HepG2 (cell line): ENCODE results near the gene DOCK2. TPM values are rescaled to one million over a fixed set of nuclear protein-coding genes. Genes with fewer than 3 reads are reported as not detected.

ENCODE experiments used
- ATAC-seq: fragments of 200-7000 bp; cut with Tn5 transposase; 3 replicates; pipeline ENCODE4 v1.9.1; 2020; ENCODE audit warnings: mild to moderate bottlenecking, moderate library complexity
- BruUV-seq: library from RNA; stranded (reverse); fragments of 400-500 nt; replicated peaks from 2 replicates; lab custom pipeline; 2021; lab: Mats Ljungman, UMichigan
- CTCF ChIA-PET: fragments of 300-600 bp; formaldehyde crosslinking; extraction: SDS; loops from one replicate; lab custom pipeline; 2021; ENCODE audit warnings: low total read pairs, inconsistent platforms, low intra/inter-chr PET ratio; lab: Yijun Ruan, JAX
- POLR2A ChIA-PET: fragments of 350-600 bp; sonication (Branson Sonifier 250); formaldehyde crosslinking; loops from one replicate; lab custom pipeline; 2020; ENCODE audit warnings: antibody characterized with exemption, inconsistent platforms; lab: Yijun Ruan, JAX
- DNase-seq: peaks from one replicate; pipeline ENCODE4 v3.0.0-alpha.2; 2015; ENCODE audit warnings: low spot score
- FAIRE-seq: peaks from 3 replicates; lab custom pipeline; 2011; peaks lifted over from hg19 to GRCh38; lab: Jason Lieb, UNC
- H2AFZ ChIP-seq: one replicate; pipeline ENCODE4 v1.6.1; 2011; ENCODE audit warnings: low read length, inconsistent platforms
- H3K27ac ChIP-seq: fragments of 300-600 bp; 3 replicates; pipeline ENCODE4 v1.8.0; 2011; ENCODE audit warnings: mixed run types, mild to moderate bottlenecking, mixed read lengths, low read length, inconsistent platforms; ENCODE audit not compliant: insufficient read depth; ENCODE audit errors: extremely low read length
- H3K27me3 ChIP-seq, 2 experiments: fragments of 200-600 bp in 1 of 2; 2 replicates in 1 of 2; 3 replicates in 1 of 2; pipeline versions ENCODE4 v1.6.0 to v1.8.0; 2011; ENCODE audit warnings: low read length in 2 of 2, mild to moderate bottlenecking in 2 of 2, moderate library complexity in 2 of 2, inconsistent platforms in 1 of 2; ENCODE audit not compliant: insufficient read depth in 2 of 2, control insufficient read depth in 1 of 2
- H3K36me3 ChIP-seq, 2 experiments: fragments of 200-600 bp in 1 of 2; replicated peaks in 1 of 2; 2 replicates in 1 of 2; 3 replicates in 1 of 2; pipeline versions ENCODE4 v1.5.1 to v1.8.0; 2011; ENCODE audit warnings: low read length in 2 of 2, inconsistent platforms in 1 of 2; ENCODE audit not compliant: insufficient read depth in 2 of 2, control insufficient read depth in 1 of 2
- H3K4me1 ChIP-seq: 2 replicates; pipeline ENCODE4 v1.5.1; 2012; ENCODE audit warnings: low read length, inconsistent platforms; ENCODE audit not compliant: insufficient read depth
- H3K4me2 ChIP-seq: 2 replicates; pipeline ENCODE4 v1.6.0; 2011; ENCODE audit warnings: low read depth, low read length, inconsistent platforms
- H3K4me3 ChIP-seq, 3 experiments: fragments of 200-600 bp in 1 of 3; sonication (generic), shearing (Covaris generic) in 1 of 3; replicated peaks in 1 of 3; 2 replicates each; pipeline ENCODE4 v1.5.1; 2011 to 2016; ENCODE audit warnings: low read length in 3 of 3, inconsistent platforms in 2 of 3, low read depth in 2 of 3, mild to moderate bottlenecking in 2 of 3, control low read depth in 1 of 3, mixed read lengths in 1 of 3; ENCODE audit not compliant: insufficient read depth in 1 of 3
- H3K79me2 ChIP-seq: one replicate; pipeline ENCODE4 v1.6.1; 2011; ENCODE audit warnings: low read length, inconsistent platforms; ENCODE audit not compliant: insufficient read depth
- H3K9ac ChIP-seq: 2 replicates; pipeline ENCODE4 v1.6.0; 2011; ENCODE audit warnings: mild to moderate bottlenecking, low read depth, low read length, inconsistent platforms; ENCODE audit not compliant: insufficient read depth
- H3K9me3 ChIP-seq: 2 replicates; pipeline ENCODE4 v1.5.1; 2012; ENCODE audit warnings: mild to moderate bottlenecking, low read length
- H4K20me1 ChIP-seq: 2 replicates; pipeline ENCODE4 v1.6.0; 2011; ENCODE audit warnings: inconsistent platforms, mild to moderate bottlenecking, low read length, moderate library complexity; ENCODE audit not compliant: insufficient read depth
- LCORL ChIP-seq, 2 experiments: fragments of 450-650 bp in 1 of 2; sonication (generic) in 1 of 2; formaldehyde crosslinking in 1 of 2; IDR thresholded peaks; 2 replicates each; pipeline versions ENCODE4 v1.5.0 to v1.6.1; 2017 to 2020; ENCODE audit warnings: antibody characterized with exemption in 1 of 2, missing genetic modification reagents in 1 of 2
- WGBS: methylation state at CpG from one replicate; pipeline ENCODE4 v1.1.6; 2017; ENCODE audit warnings: low lambda C conversion rate; 5-methylcytosine and 5-hydroxymethylcytosine counted together
- in situ Hi-C: cut with HindIII; loops from 2 replicates; pipeline ENCODE4 v1.10.0; 2017; ENCODE audit warnings: low pct_unique_long_range_greater_than_20kb; ENCODE audit not compliant: extremely low pct_ligation_motif_present
- intact Hi-C: fragments of 100-400 bp; cut with micrococcal nuclease; formaldehyde crosslinking; loops from one replicate; pipeline ENCODE4 v1.10.0; 2022; ENCODE audit not compliant: unreplicated experiment
- polyA plus RNA-seq, 8 experiments: library from polyadenylated mRNA; depleted of rRNA in 3 of 8; stranded (reverse) in 7 of 8; unstranded in 1 of 8; fragments of >200 nt; fragmentation: Illumina TruSeq in 4 of 8; extraction: Trizol in 4 of 8; gene quantifications; 2 replicates each; pipeline versions ENCODE4 v1.2.1 to v1.2.3, GENCODE V29; 2011 to 2016; ENCODE audit warnings: low read depth in 4 of 8, missing spikeins in 1 of 8, mixed read lengths in 1 of 8; ENCODE audit not compliant: insufficient read depth in 1 of 8
- total RNA-seq, 5 experiments: library from RNA; depleted of rRNA; stranded (reverse); fragments of >200 nt; fragmentation: Illumina TruSeq; extraction: Trizol; gene quantifications; 2 replicates each; pipeline ENCODE4 v1.2.3, GENCODE V29; 2016; ENCODE audit warnings: low read depth in 1 of 5
- TF ChIP-seq, protein P1 (sequence below): sonication (generic); formaldehyde crosslinking; IDR thresholded peaks from 2 replicates; pipeline ENCODE4 v1.4.0; 2020; ENCODE audit warnings: missing genetic modification reagents, borderline replicate concordance

DOCK2 gene
- total and polyA plus RNA-seq, 2 of the 13 experiments (the other 11 are each of a cell fraction or from before 2014, with no cell fraction given) = not detected

- TF ChIP-seq LCORL (IDR thresholded peaks at IDR 0.05) (peak; percentile 76; the same call in 1 of the 2 replicates), LCORL (CRISPR knock-in tag; IDR thresholded peaks at IDR 0.05) (no peak)
- TF ChIP-seq, protein P1, sequence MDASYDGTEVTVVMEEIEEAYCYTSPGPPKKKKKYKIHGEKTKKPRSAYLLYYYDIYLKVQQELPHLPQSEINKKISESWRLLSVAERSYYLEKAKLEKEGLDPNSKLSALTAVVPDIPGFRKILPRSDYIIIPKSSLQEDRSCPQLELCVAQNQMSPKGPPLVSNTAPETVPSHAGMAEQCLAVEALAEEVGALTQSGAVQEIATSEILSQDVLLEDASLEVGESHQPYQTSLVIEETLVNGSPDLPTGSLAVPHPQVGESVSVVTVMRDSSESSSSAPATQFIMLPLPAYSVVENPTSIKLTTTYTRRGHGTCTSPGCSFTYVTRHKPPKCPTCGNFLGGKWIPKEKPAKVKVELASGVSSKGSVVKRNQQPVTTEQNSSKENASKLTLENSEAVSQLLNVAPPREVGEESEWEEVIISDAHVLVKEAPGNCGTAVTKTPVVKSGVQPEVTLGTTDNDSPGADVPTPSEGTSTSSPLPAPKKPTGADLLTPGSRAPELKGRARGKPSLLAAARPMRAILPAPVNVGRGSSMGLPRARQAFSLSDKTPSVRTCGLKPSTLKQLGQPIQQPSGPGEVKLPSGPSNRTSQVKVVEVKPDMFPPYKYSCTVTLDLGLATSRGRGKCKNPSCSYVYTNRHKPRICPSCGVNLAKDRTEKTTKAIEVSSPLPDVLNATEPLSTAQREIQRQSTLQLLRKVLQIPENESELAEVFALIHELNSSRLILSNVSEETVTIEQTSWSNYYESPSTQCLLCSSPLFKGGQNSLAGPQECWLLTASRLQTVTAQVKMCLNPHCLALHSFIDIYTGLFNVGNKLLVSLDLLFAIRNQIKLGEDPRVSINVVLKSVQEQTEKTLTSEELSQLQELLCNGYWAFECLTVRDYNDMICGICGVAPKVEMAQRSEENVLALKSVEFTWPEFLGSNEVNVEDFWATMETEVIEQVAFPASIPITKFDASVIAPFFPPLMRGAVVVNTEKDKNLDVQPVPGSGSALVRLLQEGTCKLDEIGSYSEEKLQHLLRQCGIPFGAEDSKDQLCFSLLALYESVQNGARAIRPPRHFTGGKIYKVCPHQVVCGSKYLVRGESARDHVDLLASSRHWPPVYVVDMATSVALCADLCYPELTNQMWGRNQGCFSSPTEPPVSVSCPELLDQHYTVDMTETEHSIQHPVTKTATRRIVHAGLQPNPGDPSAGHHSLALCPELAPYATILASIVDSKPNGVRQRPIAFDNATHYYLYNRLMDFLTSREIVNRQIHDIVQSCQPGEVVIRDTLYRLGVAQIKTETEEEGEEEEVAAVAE = no peak
- no peak for ATAC-seq
- Histone ChIP-seq H3K27me3 (no peaks in the 10 kb centered on the region; a peak in 1 of 5 replicates), H3K9me3 (no peaks in the 10 kb centered on the region), H3K27ac (no peak overlapping the region), H3K79me2 (no peaks in the 10 kb centered on the region), H3K36me3 (no peaks in the 10 kb centered on the region), H3K4me1 (no peaks in the 10 kb centered on the region), H4K20me1 (no peaks in the 10 kb centered on the region), H3K4me2 (no peak overlapping the region), H2AFZ (no peak overlapping the region), H3K4me3 (no peak overlapping the region), H3K9ac (no peak overlapping the region)
- DNase-seq = no peak
- CTCF ChIA-PET = no interaction called here
- intact Hi-C loops (no loop called here), in situ Hi-C loops (no loop called here)
- POLR2A ChIA-PET = no interaction called here
- WGBS = 4% methylated on average over 8 of the region's 8 CpGs
- BruUV-seq = no TSS peak
- FAIRE-seq = no peak
Observed at GRCh38 chr5:169944922-169945680, 308.0 kb downstream of the DOCK2 start.
